ENCODE data around the gene EPHB1.
"Not testable (repeated sequence)": the region's sequence is repeated elsewhere in the genome, so short reads cannot be mapped to it uniquely, and the experiment has no call there.

EPHB1 gene

DNA sequence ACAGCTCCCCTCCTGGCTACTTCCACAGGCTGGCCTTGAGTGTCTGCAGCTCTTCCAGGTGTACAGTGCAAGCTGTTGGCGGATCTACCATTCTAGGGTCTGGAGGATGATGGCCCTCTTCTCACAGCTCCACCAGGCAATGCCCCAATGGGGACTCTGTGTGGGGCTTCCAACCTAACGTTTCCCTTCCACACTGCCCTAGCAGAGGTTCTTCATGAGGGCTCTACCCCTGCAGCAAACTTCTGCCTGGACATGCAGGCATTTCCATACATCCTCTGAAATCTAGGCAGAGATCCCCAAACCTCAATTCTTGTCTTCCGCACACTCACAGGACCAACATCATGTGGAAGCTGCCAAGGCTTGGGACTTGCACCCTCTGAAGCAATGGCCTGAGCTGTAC is 438.4 kb downstream of the EPHB1 start:
- not testable (repeated sequence) for H3K4me3 ChIP-seq (ENCODE audit: low read depth, low read length)

DNA sequence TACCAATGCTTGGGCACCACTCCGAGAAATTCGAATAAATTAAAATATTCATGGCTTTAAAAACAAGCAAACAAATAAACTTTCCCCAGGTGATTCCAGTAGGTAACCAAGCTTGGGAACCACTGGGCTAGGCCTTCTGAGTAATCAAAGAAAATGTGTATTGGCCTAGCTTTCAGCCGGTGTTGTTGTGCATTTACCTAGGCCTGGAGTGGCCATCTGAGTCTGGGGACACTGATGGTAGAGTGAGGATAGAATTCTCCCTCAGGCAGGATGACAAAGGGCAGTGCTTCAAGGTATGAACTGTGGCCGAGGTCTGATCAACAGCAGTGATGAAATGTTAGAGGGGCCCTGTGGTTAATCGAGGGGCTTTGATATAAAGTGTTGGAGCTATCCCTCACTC is 440.5 kb downstream of the EPHB1 start:
- no peak overlapping the region for H3K4me3 ChIP-seq (ENCODE audit: low read depth, low read length)

DNA sequence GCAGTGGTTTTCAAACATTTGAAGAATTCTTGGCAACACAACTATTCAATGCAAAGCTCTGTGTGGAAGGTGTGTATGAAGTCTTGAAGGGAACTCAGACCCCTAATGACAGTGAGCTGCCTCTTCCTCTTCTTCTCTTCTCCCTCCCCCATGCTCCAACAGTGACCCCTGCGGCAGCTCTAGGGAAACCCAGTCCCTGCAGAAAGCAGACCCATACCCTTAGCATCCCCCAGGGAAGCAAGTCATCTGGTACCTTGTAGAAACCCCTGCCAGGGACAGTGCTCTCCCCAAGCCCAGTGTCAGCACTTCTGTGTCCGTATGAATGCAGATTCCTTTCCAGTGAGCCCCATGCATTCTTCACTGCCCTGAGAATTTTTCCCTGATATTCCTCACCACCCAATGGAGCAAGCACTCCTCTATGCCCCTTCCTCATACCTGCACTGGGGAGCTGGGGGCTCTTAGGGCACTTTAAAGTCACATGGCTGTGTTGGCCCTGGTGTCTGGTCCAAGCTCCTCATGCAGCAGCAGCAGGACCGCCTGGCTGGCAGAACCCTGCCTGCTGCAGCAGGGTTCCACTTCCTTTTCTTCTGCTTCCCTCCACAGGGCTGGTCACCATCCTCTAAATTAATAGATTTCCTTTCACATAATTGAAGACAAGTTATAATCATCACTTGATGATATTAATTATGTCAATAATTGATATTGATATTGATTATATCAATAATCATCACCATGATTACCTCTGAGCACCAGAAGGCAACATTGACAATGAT is 442.5 kb downstream of the EPHB1 start:
- H3K4me3 ChIP-seq (ENCODE audit: low read depth, low read length) = no peak overlapping the region

DNA sequence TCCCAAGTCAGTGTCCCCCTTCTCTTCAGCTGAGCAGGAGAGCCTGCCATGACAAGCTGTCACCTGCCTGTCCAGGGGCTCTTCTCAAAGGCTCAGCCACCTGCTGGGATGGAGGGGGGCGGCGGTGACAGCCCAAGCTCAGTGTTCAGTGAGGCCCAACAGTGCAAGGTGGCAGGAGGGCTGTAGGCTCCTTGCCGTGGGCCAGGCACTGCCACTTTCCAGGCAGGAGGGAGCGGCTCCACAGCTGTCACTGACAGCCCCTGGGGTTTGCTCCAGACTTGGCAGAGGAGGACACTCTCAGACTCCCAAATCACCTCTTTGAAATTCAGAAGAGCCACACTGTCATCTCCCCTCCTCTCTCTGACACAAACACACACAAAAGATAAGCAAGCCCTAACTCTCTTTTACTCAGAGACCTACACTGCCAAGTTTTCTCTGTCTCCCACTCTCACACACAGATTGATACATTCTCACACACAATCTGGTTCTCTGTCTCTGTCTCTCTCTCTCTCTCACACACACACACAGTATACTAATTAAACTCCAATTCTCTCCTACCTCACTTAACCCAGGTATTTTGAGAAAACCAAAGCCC is 443.3 kb downstream of the EPHB1 start:
- H3K4me3 ChIP-seq (ENCODE audit: low read depth, low read length) = no peak overlapping the region

DNA sequence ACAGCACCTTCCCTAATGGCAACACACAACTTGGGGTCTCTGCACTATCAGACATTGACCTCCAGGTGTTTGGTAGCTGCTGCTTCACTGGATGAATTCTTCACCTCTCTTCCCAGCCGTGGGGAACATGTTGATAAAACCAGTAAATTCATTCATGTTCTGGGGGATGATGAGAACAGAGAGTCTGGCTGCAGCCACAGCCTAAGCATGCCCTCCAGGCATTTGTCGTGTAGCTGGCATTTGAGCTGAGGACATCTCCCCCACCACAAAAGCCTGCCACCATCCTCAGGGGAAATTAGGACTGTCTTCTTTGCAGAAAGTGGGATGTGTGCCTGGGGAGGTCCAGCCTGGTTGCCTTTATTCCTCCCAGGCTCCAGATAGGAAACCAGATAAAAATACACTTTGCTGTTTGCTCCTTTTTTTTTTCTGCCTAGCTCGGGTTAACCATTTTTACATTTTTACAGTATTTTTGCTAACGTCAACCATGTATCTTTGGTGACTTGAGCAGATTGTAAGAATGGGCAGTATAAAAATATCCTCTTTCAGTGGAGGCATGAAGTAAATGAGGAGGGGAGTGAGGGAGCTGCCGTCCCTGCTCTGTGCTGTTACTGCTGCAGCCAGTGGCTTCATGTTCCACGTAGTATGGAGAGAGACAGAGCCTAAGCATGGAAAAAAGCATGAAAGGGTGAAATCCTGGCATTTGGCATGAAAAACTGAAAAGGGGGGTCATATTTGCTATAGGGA is 444.0 kb downstream of the EPHB1 start:
- no peak overlapping the region for H3K4me3 ChIP-seq (ENCODE audit: low read depth, low read length)

DNA sequence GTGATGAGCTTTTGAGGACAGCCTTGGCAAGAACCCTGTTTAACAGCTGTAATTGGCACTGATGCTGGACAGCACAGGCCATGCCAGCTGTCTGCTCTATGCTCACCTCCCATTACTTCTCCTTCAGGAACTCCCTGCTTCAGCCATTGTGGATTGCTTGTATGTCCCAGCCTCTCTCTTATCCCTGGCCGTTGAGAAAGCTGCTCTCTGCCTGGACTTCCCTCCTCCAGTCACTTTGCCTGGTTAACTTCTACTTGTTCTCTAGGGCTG is 444.5 kb downstream of the EPHB1 start:
- no peak overlapping the region for H3K4me3 ChIP-seq (ENCODE audit: low read depth, low read length)

DNA sequence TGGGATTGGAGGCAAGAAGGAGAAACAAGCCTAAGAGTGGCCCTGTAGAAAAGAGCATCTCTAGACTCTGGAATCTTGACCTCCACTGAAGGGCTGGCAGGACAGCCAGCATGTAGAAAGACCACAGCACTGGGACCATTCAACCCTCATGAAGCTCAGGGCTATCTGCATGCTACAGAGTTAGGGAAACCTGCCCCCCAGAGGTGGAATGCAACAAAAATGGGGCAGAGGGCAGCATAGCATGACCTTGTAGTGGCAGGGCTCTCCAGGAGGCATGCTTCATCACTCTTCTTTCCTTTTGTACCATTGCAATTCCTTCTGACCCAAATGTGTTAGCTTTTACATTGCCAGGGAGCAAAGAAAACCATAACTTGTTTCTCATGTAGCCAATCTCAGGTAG is 445.4 kb downstream of the EPHB1 start:
- no peak overlapping the region for H3K4me3 ChIP-seq (ENCODE audit: low read depth, low read length)

DNA sequence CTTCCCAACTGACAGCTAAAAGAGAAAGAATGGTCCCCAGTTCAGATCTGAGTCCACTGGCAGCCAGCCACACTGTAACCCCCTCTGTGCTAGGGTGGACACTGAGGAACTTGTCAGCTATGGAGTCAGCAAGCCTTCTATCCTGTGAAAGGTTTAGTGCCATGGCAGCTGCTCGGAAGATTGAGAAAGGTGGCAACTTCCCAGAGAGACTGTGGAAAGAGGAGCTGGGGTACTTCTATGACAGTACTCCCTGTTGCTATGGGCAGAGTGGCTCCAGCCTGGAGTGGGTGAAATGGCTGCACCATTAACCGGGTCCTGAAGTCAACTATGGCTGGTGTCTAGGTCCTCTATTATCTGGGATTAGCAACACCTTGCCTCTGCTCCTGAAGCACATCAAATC is 447.2 kb downstream of the EPHB1 start:
- H3K4me3 ChIP-seq (ENCODE audit: low read depth, low read length) = no peak overlapping the region

DNA sequence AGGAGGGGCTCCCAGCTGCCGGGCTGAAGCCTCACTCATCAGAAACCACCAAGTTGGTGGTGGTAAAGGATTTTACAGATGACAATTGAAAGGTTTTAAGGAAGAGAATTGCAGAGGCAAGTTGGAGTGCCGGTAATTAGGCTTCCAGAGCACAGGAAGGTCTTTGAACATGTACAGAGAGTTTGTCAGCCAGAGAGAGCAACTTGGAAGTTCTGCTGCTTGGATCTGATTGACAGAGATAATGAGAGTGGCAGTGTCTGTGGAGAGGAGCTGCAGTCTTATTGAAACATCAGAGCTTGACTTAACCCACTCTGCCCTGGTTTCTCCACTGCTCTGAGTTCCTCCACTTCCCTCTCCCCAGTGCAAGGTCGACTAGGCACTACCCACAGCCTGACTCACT is 448.6 kb downstream of the EPHB1 start:
- no peak overlapping the region for H3K4me3 ChIP-seq (ENCODE audit: low read depth, low read length)

DNA sequence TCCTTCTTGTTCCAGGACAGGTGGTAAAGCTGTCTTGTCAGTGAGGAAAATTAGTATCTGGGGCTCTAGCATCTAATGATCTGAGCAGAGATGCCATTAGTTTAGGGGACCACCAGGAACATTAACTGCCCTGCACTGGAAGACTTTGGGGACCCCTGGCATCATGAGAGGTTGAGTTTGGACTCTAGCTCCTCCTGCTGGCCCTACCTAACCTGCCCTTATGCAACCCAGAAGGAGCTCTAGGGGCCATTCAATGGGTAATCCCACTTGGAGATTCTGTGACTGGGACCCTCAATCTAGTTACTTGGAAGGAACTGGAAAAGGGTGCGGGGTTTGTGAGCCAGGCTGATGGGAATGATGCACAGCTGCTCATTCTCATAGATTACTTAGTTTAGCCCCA is 451.0 kb downstream of the EPHB1 start:
- H3K4me3 ChIP-seq (ENCODE audit: low read depth, low read length) = no peak overlapping the region

DNA sequence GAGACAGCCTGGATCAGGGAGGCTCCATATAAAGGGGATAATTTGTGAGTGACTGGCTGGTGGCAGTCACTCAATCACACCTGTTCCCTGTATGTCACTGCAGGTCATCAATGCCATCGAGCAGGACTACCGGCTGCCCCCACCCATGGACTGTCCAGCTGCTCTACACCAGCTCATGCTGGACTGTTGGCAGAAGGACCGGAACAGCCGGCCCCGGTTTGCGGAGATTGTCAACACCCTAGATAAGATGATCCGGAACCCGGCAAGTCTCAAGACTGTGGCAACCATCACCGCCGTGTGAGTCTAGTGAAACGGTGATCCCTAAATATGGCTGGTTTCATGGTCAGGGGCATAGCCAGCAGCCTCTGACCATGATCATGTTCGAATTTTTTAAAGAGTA is 453.2 kb downstream of the EPHB1 start:
- H3K4me3 ChIP-seq (ENCODE audit: low read depth, low read length) = no peak overlapping the region

DNA sequence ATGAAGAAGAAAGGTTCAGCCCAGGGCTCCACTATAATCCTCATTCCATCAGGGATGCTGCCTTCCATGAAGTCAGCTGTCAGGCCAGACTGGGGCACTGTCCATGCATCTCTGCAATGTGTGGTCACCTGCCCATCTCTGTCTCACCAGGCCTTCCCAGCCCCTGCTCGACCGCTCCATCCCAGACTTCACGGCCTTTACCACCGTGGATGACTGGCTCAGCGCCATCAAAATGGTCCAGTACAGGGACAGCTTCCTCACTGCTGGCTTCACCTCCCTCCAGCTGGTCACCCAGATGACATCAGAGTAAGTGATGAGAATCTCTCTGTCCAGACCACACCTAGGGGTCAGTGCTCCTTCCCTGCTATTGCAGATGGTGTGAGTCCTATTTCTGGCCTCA is 454.1 kb downstream of the EPHB1 start:
- H3K4me3 ChIP-seq (ENCODE audit: low read depth, low read length) = no peak overlapping the region

DNA sequence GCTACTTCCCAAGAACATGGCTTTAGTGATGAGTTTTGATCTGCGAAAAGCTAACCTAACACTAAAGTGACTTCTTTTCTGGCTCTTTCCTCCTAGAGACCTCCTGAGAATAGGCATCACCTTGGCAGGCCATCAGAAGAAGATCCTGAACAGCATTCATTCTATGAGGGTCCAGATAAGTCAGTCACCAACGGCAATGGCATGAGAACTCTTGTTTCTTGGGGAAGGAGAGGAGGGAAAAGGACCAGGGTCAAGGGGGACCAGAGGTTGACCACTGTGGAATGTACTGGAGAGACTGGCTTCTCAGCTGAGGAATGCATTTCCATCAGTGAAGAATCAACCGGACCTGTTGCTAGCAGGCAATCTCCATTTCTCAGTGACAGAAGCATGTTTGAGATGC is 463.9 kb downstream of the EPHB1 start:
- H3K4me3 ChIP-seq (ENCODE audit: low read depth, low read length) = no peak overlapping the region

DNA sequence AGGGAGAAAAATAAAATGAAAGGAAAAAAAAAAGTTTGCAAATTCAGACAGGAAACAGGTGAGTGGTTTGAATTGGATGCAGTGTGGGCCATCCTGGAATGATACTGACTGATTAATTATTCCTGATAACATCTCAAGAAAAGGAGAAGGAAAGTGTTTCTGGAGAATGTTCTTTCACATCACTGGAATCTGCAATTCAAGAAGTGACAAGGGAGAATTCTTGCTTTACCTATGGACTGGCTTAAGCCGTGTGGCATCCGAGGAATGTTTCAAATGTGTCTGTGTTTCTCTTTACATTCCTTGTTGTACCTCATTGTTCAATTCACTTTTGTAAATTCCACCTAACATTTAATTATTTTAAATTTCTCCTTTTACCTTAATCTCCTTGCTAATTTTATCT is 465.0 kb downstream of the EPHB1 start:
- no peak overlapping the region for H3K4me3 ChIP-seq (ENCODE audit: low read depth, low read length)

DNA sequence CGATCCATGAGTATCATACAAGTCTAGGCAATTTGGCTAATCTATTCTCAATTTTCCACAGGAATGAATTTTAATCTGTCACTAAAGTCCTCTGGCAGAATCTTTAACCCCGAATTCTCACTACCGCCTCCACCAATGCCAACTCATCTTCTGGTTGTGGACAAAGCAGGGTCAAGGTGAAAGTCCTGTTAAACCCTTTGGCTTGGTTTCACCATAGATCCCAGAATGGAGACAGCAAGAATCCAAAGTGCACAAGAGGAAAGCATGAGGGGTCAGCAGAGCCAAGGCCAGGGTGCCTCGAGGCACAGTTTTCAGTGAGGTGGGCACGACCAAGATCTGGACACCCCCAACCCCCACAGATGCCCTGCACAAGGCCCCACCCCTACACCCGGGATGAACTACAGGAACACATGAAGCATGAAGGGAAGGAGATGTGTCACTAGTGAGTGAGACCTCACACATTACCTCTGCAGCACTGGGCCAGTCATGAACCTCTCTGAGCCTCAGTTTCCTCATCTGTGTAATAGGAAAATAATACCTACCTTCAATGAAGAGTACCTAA is 466.2 kb downstream of the EPHB1 start:
- H3K4me3 ChIP-seq (ENCODE audit: low read depth, low read length) = no peak overlapping the region

DNA sequence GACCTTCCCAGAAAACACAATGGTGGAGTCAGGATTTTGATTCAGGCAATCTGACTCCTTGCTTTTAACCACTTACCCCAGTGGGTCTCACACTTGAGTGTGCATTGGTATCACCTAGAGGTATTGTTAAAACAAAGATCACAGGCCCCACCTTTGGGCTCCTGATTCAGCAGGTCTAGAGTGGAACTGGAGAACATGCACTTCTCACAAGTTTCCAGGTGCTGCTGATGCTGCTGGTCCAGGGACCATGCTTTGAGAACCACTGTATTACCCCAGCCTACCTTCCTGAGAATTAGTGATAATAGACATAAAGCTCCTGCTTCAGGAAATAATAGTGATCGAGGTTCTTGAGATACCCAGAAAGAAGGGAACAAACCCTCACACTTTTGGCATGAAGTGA is 466.9 kb downstream of the EPHB1 start:
- H3K4me3 ChIP-seq (ENCODE audit: low read depth, low read length) = no peak overlapping the region

DNA sequence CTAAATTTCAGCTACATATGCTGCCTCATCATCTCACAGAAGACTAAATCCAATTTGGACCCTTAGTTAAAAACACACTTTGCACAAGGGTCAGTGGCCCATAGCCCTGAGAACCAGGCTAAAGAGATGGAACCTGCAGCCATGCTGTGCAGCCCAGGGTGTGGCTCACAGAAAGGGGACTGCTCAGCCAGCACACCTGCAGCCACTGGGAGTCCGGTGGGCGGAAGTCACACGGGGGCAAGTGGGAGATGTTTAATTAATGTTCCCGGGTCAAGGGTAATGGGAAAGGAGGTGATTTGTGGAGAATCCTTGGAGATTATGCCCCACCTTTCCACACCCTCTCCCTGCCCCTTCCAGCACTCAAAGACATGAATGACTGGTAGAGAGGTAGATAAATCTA is 467.4 kb downstream of the EPHB1 start:
- no peak overlapping the region for H3K4me3 ChIP-seq (ENCODE audit: low read depth, low read length)

DNA sequence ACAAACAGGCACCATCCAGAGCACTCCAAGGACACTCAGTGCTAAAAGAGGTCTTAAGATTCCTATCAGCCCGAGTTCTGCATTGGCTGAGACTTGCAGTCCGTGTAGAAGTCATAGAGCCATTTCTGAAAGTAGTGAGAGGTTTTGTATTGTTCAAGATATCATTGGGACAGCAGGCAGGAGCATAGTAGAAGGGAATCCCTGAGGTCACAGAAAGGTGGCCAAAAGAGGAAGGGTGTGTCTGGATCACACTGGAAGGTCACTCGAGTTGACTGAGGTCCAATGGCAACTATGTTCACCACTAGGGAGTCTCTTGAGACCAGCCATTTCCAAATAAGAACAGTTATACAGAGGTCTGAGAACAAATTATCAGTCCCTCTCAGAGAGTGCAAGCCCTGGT is 468.3 kb downstream of the EPHB1 start:
- H3K4me3 ChIP-seq (ENCODE audit: low read depth, low read length) = no peak overlapping the region

DNA sequence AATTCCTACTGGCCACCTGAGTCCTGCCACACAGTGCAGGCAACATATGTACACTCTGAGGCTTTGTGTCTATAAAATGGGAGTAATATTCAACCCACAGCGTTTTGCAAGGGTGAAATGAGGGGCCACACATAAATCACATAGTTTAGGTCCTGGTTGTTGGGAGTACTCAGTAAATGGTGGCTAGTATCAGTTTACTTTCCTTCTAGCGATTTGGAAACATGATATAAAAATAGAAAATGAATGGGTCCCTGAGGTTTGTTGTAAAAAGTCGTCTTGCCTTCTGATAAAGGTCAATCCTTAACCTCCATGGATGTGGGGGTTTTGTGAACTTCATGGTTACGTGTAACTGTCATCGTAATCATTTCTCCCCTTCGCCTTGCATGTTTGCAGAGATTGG is 472.4 kb downstream of the EPHB1 start:
- no peak overlapping the region for H3K4me3 ChIP-seq (ENCODE audit: low read depth, low read length)

DNA sequence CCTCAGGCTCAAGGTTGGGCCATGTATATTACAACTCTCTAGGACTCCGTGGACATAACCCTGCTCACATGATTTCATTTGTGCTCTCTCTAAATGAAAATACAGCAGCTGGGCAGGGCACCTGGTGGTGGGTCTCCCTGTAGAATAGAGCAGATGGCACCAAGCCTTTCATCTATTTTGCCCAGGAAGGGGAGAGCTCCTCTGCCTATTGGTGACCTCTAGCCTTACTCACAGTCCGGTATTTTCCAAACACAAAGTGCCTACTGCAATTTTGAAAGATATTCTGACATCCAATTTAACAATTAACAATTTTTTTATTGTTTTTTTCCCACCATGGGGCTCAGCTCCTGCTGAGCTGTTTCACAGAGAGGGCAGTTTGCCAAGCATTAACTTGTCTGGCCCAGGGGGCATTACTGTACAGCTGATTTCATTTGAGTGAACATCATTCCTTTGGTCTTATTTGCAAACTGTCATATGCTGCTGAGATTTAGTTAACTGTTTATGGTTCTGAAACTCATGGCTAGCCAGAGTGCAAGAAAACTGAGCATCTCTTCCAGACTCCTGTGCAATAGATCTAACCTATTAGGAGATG is 474.0 kb downstream of the EPHB1 start:
- no peak overlapping the region for H3K4me3 ChIP-seq (ENCODE audit: low read depth, low read length)

DNA sequence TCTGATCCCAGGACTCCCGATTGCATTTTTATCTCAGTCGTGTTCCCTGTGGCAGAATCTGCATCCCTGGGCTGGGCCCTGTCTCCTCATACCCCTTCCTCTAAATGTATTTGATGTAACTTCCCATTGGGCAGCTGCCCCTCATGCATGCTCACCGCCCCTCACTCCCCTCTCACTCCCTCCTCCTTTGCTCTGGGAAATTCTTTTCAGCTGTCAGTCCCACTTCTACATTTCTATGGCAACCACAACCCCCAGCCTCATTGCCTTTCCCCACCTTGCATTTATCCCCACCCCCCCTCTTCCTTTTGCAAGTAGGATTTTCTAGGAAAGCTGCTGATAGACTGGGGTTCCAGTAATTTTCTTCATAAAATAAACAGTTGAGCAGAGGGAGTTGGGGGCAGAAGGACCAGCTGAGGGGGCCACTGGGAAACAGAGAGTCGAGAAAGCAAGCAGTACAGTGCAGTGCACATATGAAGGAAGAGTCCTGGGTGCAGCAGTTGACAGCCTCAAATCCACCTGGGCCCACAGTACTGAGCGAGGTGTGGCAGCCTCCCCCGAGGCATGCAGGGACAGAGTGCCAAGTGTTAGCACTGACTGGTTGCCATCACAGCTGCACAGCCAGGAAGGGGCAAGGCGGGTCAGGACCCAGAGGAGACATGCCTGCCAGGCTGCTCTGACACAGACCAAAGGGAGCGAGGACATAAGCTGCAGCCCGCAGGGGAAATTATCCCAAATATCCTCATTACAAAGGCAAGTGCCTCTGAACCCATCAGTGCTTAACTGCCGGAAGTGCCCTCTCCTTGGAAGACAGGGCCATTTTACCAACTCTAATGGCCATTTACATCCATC is 476.3 kb downstream of the EPHB1 start:
- H3K4me3 ChIP-seq (ENCODE audit: low read depth, low read length) = no peak overlapping the region
